Measurements from ENCODE around the gene RNF223.
"Not testable (repeated sequence)": the region's sequence is repeated elsewhere in the genome, so short reads cannot be mapped to it uniquely, and the experiment has no call there.

The RNF223 gene

GRCh38 chr1:1079408-1080121 is 5.5 kb upstream of the RNF223 start:
- no peak for TF ChIP-seq CTCF (IDR thresholded peaks at IDR 0.05; ENCODE audit: insufficient read depth, low read length, poor library complexity, severe bottlenecking)
- no peaks in the 10 kb centered on the region for H3K27me3 ChIP-seq (replicated peaks; ENCODE audit: control insufficient read depth, insufficient read depth, low read length)
- H3K4me3 ChIP-seq (replicated peaks; ENCODE audit: low read depth, low read length), result no peak overlapping the region
- no peaks in the 10 kb centered on the region; the same call in 1 of the 2 replicates for H3K36me3 ChIP-seq (ENCODE audit: control insufficient read depth, insufficient read depth, low read length)
- DNase-seq (ENCODE audit: extremely low read depth, insufficient read length), result peak; percentile 59

GRCh38 chr1:1077396-1077795 is 3.3 kb upstream of the RNF223 start:
- H3K36me3 ChIP-seq (ENCODE audit: control insufficient read depth, insufficient read depth, low read length); H3K4me3 ChIP-seq (replicated peaks; ENCODE audit: low read depth, low read length); H3K27me3 ChIP-seq (replicated peaks; ENCODE audit: control insufficient read depth, insufficient read depth, low read length); DNase-seq (ENCODE audit: extremely low read depth, insufficient read length): not testable (repeated sequence)

GRCh38 chr1:1075148-1075935 is 1.2 kb upstream of the RNF223 start:
- no peaks in the 10 kb centered on the region for H3K27me3 ChIP-seq (replicated peaks; ENCODE audit: control insufficient read depth, insufficient read depth, low read length)
- no peak for DNase-seq (ENCODE audit: extremely low read depth, insufficient read length)
- H3K4me3 ChIP-seq (replicated peaks; ENCODE audit: low read depth, low read length), result no peak overlapping the region
- no peaks in the 10 kb centered on the region for H3K36me3 ChIP-seq (ENCODE audit: control insufficient read depth, insufficient read depth, low read length)
- TF ChIP-seq CTCF (IDR thresholded peaks at IDR 0.05; ENCODE audit: insufficient read depth, low read length, poor library complexity, severe bottlenecking), result no peak

- no peaks in the 10 kb centered on the region for H3K27me3 ChIP-seq (replicated peaks; ENCODE audit: control insufficient read depth, insufficient read depth, low read length)
- TF ChIP-seq CTCF (IDR thresholded peaks at IDR 0.05; ENCODE audit: insufficient read depth, low read length, poor library complexity, severe bottlenecking), result no peak
These were observed 583 bp upstream of the RNF223 start for GRCh38 chr1:1074631-1075147.

GRCh38 chr1:1072849-1073742 is 1.0 kb downstream of the RNF223 start:
- DNase-seq (ENCODE audit: extremely low read depth, insufficient read length), result no peak
- Histone ChIP-seq H3K36me3 (ENCODE audit: control insufficient read depth, insufficient read depth, low read length) (no peaks in the 10 kb centered on the region), H3K27me3 (replicated peaks; ENCODE audit: control insufficient read depth, insufficient read depth, low read length) (no peaks in the 10 kb centered on the region), H3K4me3 (replicated peaks; ENCODE audit: low read depth, low read length) (no peak overlapping the region)
- no peak for TF ChIP-seq CTCF (IDR thresholded peaks at IDR 0.05; ENCODE audit: insufficient read depth, low read length, poor library complexity, severe bottlenecking)

More at GRCh38 chr1:1074631-1075147, 583 bp upstream of the RNF223 start:
- H3K4me3 ChIP-seq (replicated peaks; ENCODE audit: low read depth, low read length), result no peak overlapping the region
- no peak for DNase-seq (ENCODE audit: extremely low read depth, insufficient read length)
- H3K36me3 ChIP-seq (ENCODE audit: control insufficient read depth, insufficient read depth, low read length), result no peaks in the 10 kb centered on the region
